HL-60 (cell line): ENCODE data around the gene RHBDF2.
"Not testable (repeated sequence)": the region's sequence is repeated elsewhere in the genome, so short reads cannot be mapped to it uniquely, and the experiment has no call there.

Experiments
- DNase-seq, 2 experiments: peaks; one replicate each; pipeline ENCODE4 v3.0.0-alpha.2; 2010 to 2020; ENCODE audit warnings: low read depth in 1 of 2, low spot score in 1 of 2
- H3K27ac ChIP-seq: fragments of 250-450 bp; sonication (Bioruptor Pico); replicated peaks from 2 replicates; pipeline ENCODE4 v1.5.1; 2020; ENCODE audit warnings: mild to moderate bottlenecking, moderate library complexity
- H3K27me3 ChIP-seq: fragments of 250-450 bp; sonication (Bioruptor Pico); 2 replicates; pipeline ENCODE4 v1.5.1; 2021; ENCODE audit warnings: mild to moderate bottlenecking, moderate library complexity; ENCODE audit not compliant: insufficient read depth, poor library complexity, severe bottlenecking
- H3K4me3 ChIP-seq: replicated peaks from 2 replicates; pipeline ENCODE4 v1.5.1; 2011; ENCODE audit warnings: mild to moderate bottlenecking, control low read depth, low read length; ENCODE audit not compliant: insufficient read depth
- GABPA ChIP-seq: IDR thresholded peaks from 2 replicates; pipeline ENCODE4 v1.6.1; 2012; ENCODE audit warnings: low read depth
- POLR2AphosphoS5 ChIP-seq: IDR thresholded peaks from 2 replicates; pipeline ENCODE4 v1.6.1; 2012; ENCODE audit warnings: low read depth
- SPI1 ChIP-seq: IDR thresholded peaks from 2 replicates; pipeline ENCODE4 v1.6.1; 2012; ENCODE audit warnings: low read depth, mild to moderate bottlenecking, borderline replicate concordance
- TF ChIP-seq, protein P1 (sequence below): IDR thresholded peaks from one replicate; pipeline ENCODE4 v1.5.1; 2011; ENCODE audit warnings: low read length, control low read depth, inconsistent platforms; ENCODE audit not compliant: insufficient read depth
- TF ChIP-seq, protein P2 (sequence below): IDR thresholded peaks from 2 replicates; pipeline ENCODE4 v1.6.1; 2012; ENCODE audit warnings: low read depth; ENCODE audit not compliant: insufficient replicate concordance

Gene RHBDF2

DNA sequence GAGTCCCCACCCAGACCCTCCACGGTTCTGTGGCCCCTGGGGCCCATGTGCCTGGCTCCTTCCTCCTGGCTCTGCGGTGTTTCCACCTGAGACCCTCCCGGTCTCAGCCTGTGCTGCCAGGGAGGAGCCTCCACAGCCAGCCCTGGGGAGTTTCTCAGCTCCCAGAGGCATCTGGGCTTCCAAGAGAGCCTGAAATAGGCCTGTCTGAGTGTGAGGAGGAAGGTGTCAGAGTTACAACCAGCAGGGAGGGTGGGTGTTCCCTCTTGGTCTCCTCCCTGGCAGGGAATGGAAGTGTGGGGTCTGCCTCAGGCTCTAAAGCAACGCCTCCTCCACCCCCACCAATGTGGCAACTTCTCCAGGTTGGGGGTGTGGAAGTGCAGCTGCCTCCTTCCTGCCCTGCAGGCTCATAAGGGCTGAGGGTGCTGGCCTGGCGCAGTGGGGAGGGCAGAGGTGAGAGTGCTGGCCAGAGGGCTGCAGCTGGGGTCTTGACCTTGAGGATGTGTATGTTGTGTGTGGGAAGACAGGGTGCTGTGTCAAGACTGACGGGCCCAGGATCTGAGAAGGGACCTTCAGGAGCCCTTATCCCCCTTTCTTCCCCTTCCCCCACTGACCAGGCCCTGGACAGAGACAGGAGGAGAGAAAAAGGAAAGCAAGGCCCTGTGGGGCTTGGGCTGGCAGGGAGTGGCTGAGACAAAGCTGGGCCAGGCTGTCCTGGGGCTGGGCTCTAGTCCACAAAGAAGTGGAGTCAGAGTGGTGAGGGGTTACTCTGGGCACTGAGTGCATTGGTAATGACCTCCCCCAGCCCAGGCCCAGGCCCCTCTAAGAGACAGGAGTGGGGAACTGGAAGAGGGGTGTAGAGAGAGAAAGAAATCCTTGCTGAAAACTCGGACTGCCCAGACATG is 33.9 kb upstream of the RHBDF2 start:
- TF ChIP-seq, protein P1, sequence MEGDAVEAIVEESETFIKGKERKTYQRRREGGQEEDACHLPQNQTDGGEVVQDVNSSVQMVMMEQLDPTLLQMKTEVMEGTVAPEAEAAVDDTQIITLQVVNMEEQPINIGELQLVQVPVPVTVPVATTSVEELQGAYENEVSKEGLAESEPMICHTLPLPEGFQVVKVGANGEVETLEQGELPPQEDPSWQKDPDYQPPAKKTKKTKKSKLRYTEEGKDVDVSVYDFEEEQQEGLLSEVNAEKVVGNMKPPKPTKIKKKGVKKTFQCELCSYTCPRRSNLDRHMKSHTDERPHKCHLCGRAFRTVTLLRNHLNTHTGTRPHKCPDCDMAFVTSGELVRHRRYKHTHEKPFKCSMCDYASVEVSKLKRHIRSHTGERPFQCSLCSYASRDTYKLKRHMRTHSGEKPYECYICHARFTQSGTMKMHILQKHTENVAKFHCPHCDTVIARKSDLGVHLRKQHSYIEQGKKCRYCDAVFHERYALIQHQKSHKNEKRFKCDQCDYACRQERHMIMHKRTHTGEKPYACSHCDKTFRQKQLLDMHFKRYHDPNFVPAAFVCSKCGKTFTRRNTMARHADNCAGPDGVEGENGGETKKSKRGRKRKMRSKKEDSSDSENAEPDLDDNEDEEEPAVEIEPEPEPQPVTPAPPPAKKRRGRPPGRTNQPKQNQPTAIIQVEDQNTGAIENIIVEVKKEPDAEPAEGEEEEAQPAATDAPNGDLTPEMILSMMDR: no peak
- TF ChIP-seq POLR2AphosphoS5: no peak
- H3K4me3 ChIP-seq: no peak overlapping the region
- H3K27me3 ChIP-seq: peaks cover 16% of the 10 kb centered on the region
- no peak for DNase-seq
- no peak overlapping the region for H3K27ac ChIP-seq

DNA sequence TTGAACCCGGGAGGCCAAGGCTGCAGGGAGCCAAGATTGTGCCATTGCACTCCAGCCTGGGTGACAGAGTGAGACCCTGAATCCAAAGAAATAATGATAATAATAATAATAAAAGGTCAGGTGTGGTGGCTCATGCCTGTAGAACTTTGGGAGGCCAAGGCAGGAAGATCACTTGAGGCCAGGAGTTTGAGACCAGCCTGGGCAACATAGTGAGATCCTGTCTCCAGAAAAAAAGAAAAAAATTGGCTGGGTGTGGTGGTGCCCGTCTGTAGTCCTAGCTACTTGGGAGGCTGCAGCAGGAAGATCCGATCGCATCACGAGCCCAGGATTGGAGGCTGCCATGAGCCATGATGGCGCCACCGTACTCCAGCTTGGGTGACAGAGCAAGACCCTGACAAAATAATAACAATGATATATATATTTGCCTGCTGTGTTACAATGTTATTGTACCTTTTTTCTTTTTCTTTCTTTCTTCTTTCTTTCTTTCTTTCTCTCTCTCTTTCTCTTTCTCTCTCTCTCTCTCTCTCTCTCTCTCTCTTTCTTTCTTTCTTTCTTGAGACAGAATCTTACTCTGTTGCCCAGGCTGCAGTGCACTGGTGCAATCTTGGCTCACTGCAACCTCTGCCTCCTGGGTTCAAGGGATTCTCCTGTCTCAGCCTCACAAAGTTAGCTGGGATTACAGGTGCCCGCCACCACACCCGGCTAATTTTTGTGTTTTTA is 32.6 kb upstream of the RHBDF2 start:
- H3K4me3 ChIP-seq: not testable (repeated sequence)

DNA sequence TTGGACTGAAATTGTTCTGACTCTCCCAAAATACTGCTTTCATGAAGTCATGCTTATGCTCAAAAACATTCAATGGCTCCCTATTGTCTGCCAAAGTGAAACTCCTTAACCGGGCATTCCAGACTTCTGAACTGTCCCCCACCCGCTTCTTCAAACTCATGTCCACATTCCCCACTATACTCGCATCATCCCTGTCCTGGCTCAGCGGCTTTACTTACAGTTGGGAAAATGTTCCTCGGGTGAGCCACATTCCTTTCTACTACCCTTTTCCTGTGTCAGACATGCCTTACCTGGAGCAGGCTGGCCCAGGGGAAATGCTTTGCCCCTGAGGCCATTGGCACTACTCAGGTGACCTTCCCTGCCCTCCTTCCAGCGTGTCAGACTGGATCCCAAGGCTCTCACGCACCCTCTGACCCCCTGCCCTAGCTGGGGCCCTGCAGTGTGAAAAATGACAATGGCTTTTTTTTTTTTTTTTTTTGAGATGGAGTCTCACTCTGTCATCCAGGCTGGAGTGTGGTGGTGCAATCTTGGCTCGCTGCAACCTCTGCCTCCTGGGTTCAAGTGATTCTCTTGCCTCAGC is 30.9 kb upstream of the RHBDF2 start:
- no peak for DNase-seq
- H3K27ac ChIP-seq: no peak overlapping the region
- no peak for TF ChIP-seq SPI1
- no peak overlapping the region for H3K4me3 ChIP-seq
- H3K27me3 ChIP-seq: peaks cover 8% of the 10 kb centered on the region

More for the DNA sequence above, 32.6 kb upstream of the RHBDF2 start:
- H3K27me3 ChIP-seq: peaks cover 12% of the 10 kb centered on the region
- DNase-seq, H3K27ac ChIP-seq: not testable (repeated sequence)

DNA sequence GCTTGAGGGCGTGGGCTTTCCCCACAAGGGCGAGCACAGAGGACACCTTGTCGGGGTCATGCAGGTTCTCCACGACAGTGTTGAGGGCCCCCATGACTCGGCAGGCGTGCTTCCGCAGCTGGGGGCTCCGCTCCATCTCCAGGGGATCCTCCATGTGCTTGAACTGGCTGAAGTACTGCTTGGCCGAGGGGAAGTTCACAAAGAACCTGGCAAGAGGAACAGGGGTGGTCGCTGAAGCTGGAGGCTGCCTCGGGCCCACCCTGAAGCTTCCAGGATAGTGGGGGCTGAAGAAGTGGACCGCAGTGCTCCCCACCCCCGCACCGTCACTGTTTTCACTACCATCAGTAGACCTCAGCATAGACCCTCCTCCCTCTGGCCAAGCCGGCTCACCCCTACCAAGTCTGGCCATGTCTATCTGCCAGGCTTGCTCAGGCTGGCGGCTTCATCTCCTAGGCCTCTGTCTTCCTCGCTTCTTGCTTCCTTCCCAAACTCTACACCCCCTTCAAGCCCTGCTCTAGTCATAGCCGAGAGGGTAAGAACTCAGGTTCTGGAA is 30.3 kb upstream of the RHBDF2 start:
- H3K4me3 ChIP-seq: no peak overlapping the region
- H3K27me3 ChIP-seq: peaks cover 4% of the 10 kb centered on the region
- DNase-seq: no peak
- H3K27ac ChIP-seq: no peak overlapping the region
- no peak for TF ChIP-seq GABPA

DNA sequence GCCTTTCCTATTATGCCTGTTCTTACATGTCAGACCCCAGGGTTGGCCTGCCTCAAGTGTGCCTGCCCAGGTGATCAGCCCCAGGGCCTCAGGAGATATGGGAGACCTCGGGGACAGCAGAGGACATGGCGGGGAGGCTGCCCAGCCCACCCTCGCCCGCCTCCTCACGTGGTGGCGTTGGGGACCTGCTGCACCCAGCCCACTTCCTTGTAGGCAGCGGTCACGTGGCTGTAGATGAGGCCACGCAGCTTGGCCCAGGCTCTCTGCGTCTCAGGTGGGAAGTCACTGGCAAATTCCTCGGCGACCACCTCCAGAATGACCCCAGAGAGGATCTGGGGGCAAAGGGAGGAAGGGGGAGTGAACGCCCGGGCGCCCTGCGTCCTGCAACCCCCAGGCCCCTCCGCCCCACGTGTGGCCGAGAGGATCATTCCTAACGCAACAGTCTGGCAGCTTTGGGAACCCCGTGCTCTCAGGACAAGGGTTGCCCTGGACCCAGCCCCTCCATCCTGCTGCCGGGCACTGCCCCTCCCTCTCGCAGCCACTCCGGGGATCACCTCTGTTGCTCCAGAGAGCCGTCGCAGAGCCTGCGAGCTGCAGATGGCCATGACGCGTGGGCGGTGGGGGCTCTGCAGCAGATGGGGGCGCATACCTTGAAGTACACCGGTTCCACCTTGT is 29.7 kb upstream of the RHBDF2 start:
- Histone ChIP-seq H3K27ac (no peak overlapping the region), H3K27me3 (peaks cover 3% of the 10 kb centered on the region), H3K4me3 (no peak overlapping the region)
- TF ChIP-seq SPI1 (no peak), POLR2AphosphoS5 (no peak), GABPA (no peak)
- TF ChIP-seq, protein P2, sequence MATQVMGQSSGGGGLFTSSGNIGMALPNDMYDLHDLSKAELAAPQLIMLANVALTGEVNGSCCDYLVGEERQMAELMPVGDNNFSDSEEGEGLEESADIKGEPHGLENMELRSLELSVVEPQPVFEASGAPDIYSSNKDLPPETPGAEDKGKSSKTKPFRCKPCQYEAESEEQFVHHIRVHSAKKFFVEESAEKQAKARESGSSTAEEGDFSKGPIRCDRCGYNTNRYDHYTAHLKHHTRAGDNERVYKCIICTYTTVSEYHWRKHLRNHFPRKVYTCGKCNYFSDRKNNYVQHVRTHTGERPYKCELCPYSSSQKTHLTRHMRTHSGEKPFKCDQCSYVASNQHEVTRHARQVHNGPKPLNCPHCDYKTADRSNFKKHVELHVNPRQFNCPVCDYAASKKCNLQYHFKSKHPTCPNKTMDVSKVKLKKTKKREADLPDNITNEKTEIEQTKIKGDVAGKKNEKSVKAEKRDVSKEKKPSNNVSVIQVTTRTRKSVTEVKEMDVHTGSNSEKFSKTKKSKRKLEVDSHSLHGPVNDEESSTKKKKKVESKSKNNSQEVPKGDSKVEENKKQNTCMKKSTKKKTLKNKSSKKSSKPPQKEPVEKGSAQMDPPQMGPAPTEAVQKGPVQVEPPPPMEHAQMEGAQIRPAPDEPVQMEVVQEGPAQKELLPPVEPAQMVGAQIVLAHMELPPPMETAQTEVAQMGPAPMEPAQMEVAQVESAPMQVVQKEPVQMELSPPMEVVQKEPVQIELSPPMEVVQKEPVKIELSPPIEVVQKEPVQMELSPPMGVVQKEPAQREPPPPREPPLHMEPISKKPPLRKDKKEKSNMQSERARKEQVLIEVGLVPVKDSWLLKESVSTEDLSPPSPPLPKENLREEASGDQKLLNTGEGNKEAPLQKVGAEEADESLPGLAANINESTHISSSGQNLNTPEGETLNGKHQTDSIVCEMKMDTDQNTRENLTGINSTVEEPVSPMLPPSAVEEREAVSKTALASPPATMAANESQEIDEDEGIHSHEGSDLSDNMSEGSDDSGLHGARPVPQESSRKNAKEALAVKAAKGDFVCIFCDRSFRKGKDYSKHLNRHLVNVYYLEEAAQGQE: no peak
- TF ChIP-seq, protein P1: no peak
- DNase-seq: no peak
